NCI-H526 (cell line): ENCODE results near the gene IRAG1.
A peak's percentile ranks its signal among the peaks of the same experiment; 100 is the strongest.

Experiments
- DNase-seq, 2 experiments: peaks; one replicate each; lab custom pipeline; 2025; lab: John Stamatoyannopoulos, UW

IRAG1 gene

GRCh38 chr11:10693509-10694081 lies at the start of gene IRAG1:
TSS of gene IRAG1 (minus strand) at chr11:10693755. CDS start at chr11:10693602, 153 bp downstream.
- no peak for DNase-seq

GRCh38 chr11:10742460-10743208 lies 49.1 kb upstream of the IRAG1 start:
- DNase-seq, result peak; percentile 43 to 50

GRCh38 chr11:10735481-10736475 lies 42.2 kb upstream of the IRAG1 start:
- DNase-seq, result peak; percentile 81 to 97

- DNase-seq, result no peak
Observed at GRCh38 chr11:10731064-10731680, 37.6 kb upstream of the IRAG1 start.

GRCh38 chr11:10730151-10730550 lies 36.6 kb upstream of the IRAG1 start:
- no peak for DNase-seq

GRCh38 chr11:10728789-10729472 lies 35.4 kb upstream of the IRAG1 start:
- DNase-seq, result no peak

- DNase-seq, result no peak
Observed at GRCh38 chr11:10728154-10728553, 34.6 kb upstream of the IRAG1 start.

- no peak for DNase-seq
Observed at GRCh38 chr11:10727146-10727851, 33.7 kb upstream of the IRAG1 start.

GRCh38 chr11:10725907-10726253 lies 32.3 kb upstream of the IRAG1 start:
- DNase-seq, result no peak

GRCh38 chr11:10725114-10725906 lies 31.8 kb upstream of the IRAG1 start:
- no peak for DNase-seq

- no peak for DNase-seq
Observed at GRCh38 chr11:10722307-10722706, 28.8 kb upstream of the IRAG1 start.

- DNase-seq, result no peak
Observed at GRCh38 chr11:10720881-10721376, 27.4 kb upstream of the IRAG1 start.

- DNase-seq, result no peak
Observed at GRCh38 chr11:10719616-10720015, 26.1 kb upstream of the IRAG1 start.

GRCh38 chr11:10716543-10717259 lies 23.1 kb upstream of the IRAG1 start:
- DNase-seq, result no peak

- no peak for DNase-seq
Observed at GRCh38 chr11:10716122-10716521, 22.6 kb upstream of the IRAG1 start.

GRCh38 chr11:10715571-10715970 lies 22.0 kb upstream of the IRAG1 start:
- DNase-seq, result no peak

- no peak for DNase-seq
Observed at GRCh38 chr11:10709299-10710086, 15.9 kb upstream of the IRAG1 start.

GRCh38 chr11:10708131-10708530 lies 14.6 kb upstream of the IRAG1 start:
- DNase-seq, result no peak
